Ascending aorta (tissue), 2 donors: ENCODE results near the gene CNPPD1. TPM values are rescaled to one million over a fixed set of nuclear protein-coding genes. Genes with fewer than 3 reads are reported as not detected.

Source experiments
- DNase-seq, 2 donors: peaks; one replicate each; pipeline ENCODE4 v3.0.0-alpha.2; 2019; ENCODE audit warnings: low spot score in 2 of 2
- H3K27ac ChIP-seq, 2 donors: fragments of 200-600 bp; sonication (generic); one replicate each; pipeline ENCODE4 v1.5.1; 2016 to 2017; ENCODE audit warnings: mild to moderate bottlenecking in 1 of 2
- H3K27me3 ChIP-seq: fragments of 200-600 bp; sonication (generic); one replicate; pipeline ENCODE4 v1.5.1; 2017
- H3K36me3 ChIP-seq, 2 donors: fragments of 200-600 bp; sonication (generic); one replicate each; pipeline ENCODE4 v1.5.1; 2016
- H3K4me1 ChIP-seq, 2 donors: fragments of 200-600 bp; sonication (generic); one replicate each; pipeline ENCODE4 v1.5.1; 2016 to 2017; ENCODE audit warnings: mild to moderate bottlenecking in 1 of 2
- H3K4me3 ChIP-seq, 2 donors: fragments of 200-600 bp; sonication (generic); one replicate each; pipeline ENCODE4 v1.5.1; 2016 to 2017; ENCODE audit warnings: mild to moderate bottlenecking in 1 of 2
- H3K9me3 ChIP-seq, 2 donors: fragments of 200-600 bp; sonication (generic); one replicate each; pipeline ENCODE4 v1.5.1; 2016
- CTCF ChIP-seq, 3 experiments: fragments of 200-600 bp in 2 of 3; fragments of 450-650 bp in 1 of 3; sonication (generic) in 2 of 3; IDR thresholded peaks; one replicate each; pipeline ENCODE4 v1.5.1; 2016 to 2019; ENCODE audit warnings: antibody characterized with exemption in 3 of 3, mild to moderate bottlenecking in 1 of 3, moderate library complexity in 1 of 3
- intact Hi-C: fragments of 100-400 bp; cut with DNase I; formaldehyde crosslinking; loops from one replicate; pipeline ENCODE4 v1.15.1; 2023
- total RNA-seq: library from RNA; depleted of rRNA; stranded (reverse); fragments of >200 nt; gene quantifications from one replicate; pipeline ENCODE4 v1.1.0, GENCODE V29; 2016

The CNPPD1 gene
- total RNA-seq, 1 donor from 2014 or later, result 49.4 TPM

- H3K27me3 ChIP-seq, result no peaks in the 10 kb centered on the region
- intact Hi-C loops, result no loop called here
- no peaks in the 10 kb centered on the region for H3K9me3 ChIP-seq
- peaks cover 0 to 4% of the 10 kb centered on the region in 2 donors for H3K4me1 ChIP-seq
- TF ChIP-seq CTCF (IDR thresholded peaks at IDR 0.05), result no peak
- H3K4me3 ChIP-seq, result no peak overlapping the region
- H3K27ac ChIP-seq, result no peak overlapping the region
- no peak for DNase-seq
- H3K36me3 ChIP-seq, result no peaks in the 10 kb centered on the region
Measured at GRCh38 chr2:219127037-219127635, 49.6 kb downstream of the CNPPD1 start.

DNA sequence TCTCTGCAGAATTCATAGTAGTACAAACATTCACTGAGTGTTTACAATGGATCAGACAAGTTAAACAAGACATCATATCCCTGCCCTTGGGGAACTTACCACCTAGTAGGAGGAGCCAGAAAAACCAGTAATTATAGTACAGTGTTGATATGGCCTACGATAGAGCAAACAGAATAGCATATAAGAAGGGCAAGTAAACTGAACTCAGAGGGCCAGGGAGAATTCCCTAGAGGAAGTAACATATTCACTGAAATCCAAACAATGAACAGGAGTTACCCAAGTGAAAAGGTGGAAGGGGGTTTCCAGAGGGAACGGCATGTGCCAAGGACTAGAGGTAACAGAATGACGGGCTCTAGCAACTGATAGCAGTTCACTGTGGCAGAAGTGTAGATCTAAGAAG is 50.2 kb downstream of the CNPPD1 start:
- Histone ChIP-seq H3K27me3 (no peaks in the 10 kb centered on the region), H3K9me3 (no peaks in the 10 kb centered on the region), H3K4me1 (peaks cover 0 to 4% of the 10 kb centered on the region in 2 donors), H3K4me3 (no peak overlapping the region), H3K36me3 (no peaks in the 10 kb centered on the region), H3K27ac (no peak overlapping the region)
- intact Hi-C loops, result no loop called here
- no peak for DNase-seq
- no peak for TF ChIP-seq CTCF (IDR thresholded peaks at IDR 0.05)

GRCh38 chr2:219125886-219126270 is 50.8 kb downstream of the CNPPD1 start:
- peaks cover 0 to 4% of the 10 kb centered on the region in 2 donors for H3K4me1 ChIP-seq
- no peaks in the 10 kb centered on the region for H3K9me3 ChIP-seq
- no peak overlapping the region for H3K27ac ChIP-seq
- H3K27me3 ChIP-seq, result no peaks in the 10 kb centered on the region
- intact Hi-C loops, result no loop called here
- TF ChIP-seq CTCF (IDR thresholded peaks at IDR 0.05), result no peak
- no peak overlapping the region for H3K4me3 ChIP-seq
- H3K36me3 ChIP-seq, result no peaks in the 10 kb centered on the region
- DNase-seq, result no peak

DNA sequence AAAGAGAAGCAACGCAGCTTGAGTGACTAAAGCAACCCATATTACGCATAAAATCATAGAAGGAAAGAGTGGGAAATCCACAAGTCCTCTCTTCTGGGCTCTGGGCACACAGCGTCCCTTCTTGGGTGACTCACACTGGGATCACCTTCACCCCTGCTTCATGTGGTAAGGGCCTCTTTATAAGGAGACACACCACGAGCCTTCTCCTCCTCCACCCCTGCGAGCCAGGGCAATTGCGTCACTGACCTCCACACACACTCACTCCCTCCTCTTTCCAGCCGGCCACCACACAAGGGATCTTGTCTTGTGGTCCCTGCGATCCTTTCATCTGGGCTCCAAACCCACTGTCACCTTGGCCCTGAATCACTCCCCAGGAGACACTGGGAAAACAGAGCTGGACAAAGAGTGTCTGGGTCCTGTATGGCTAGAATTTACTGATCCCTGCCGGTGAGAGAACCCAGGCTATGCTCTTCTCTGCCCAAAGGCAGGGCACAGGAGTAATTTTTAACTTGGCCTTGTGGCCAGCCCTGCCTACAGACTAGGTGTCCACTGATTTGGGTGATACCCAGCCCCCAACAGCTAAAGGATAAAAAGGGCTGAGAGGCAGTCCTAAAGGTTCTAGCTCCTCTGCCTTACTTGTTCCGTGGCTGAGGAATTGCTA is 51.4 kb downstream of the CNPPD1 start:
- H3K36me3 ChIP-seq, result no peaks in the 10 kb centered on the region
- intact Hi-C loops, result no loop called here
- H3K4me3 ChIP-seq, result no peak overlapping the region
- TF ChIP-seq CTCF (IDR thresholded peaks at IDR 0.05), result no peak
- no peaks in the 10 kb centered on the region for H3K9me3 ChIP-seq
- H3K4me1 ChIP-seq, result peaks cover 0 to 4% of the 10 kb centered on the region in 2 donors
- DNase-seq, result no peak
- H3K27me3 ChIP-seq, result no peaks in the 10 kb centered on the region
- no peak overlapping the region for H3K27ac ChIP-seq

DNA sequence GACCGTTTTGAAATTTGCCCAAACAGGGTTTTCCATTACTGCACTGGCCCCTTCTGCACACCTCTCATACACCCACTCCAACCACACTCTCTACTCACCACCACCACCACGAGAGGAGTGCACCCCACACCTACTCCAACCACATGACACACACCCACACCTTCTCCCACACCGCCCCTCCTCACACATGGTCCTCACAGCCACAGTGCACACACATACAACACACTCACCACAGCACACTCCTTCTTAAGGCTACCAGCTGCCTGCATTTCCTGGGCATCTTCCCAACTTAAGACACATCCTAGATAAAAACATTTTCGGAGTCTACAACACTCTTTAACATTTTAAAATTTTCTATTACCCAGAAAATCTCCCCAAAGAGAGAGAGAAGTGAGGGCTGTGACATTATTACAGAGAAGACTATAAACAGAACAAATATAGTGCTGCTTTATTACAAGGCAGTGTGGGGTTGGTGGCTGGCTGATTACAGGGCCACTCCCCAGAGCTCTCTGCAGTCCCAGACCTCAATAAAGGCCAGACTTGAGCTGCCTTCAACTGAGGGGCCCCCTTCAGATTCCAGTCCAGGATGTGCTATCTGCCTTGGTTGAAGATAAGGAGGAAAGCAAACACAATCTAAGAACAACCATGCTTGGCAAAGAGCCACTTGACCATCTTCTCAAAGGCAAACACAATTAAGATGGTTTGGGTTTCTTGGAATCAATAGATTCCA is 52.2 kb downstream of the CNPPD1 start:
- no peak for TF ChIP-seq CTCF (IDR thresholded peaks at IDR 0.05)
- no peak overlapping the region for H3K27ac ChIP-seq

More for the DNA sequence above, 52.2 kb downstream of the CNPPD1 start:
- DNase-seq, result no peak
- Histone ChIP-seq H3K4me3 (no peak overlapping the region), H3K9me3 (no peaks in the 10 kb centered on the region), H3K27me3 (no peaks in the 10 kb centered on the region), H3K36me3 (no peaks in the 10 kb centered on the region), H3K4me1 (peaks cover 0 to 4% of the 10 kb centered on the region in 2 donors)
- intact Hi-C loops, result no loop called here
